Progenitor cell of endocrine pancreas (in vitro differentiated cells): ENCODE data around the gene ZPR1. TPM values are rescaled to one million over a fixed set of nuclear protein-coding genes. Genes with fewer than 3 reads are reported as not detected.

Experiments used
- DNase-seq: peaks from one replicate; pipeline ENCODE4 v3.0.0; 2021; ENCODE audit warnings: low spot score; ENCODE audit not compliant: unreplicated experiment
- H3K27ac Mint-ChIP-seq: 2 replicates; pipeline ENCODE4 v1.8.0; 2021; ENCODE audit warnings: mild to moderate bottlenecking, moderate library complexity, mixed read lengths
- H3K27me3 Mint-ChIP-seq: 2 replicates; pipeline ENCODE4 v1.8.0; 2021; ENCODE audit warnings: mixed read lengths
- H3K36me3 Mint-ChIP-seq: 2 replicates; pipeline ENCODE4 v1.8.0; 2022; ENCODE audit warnings: mixed read lengths; ENCODE audit not compliant: insufficient read depth
- H3K4me1 Mint-ChIP-seq: 2 replicates; pipeline ENCODE4 v1.8.0; 2021; ENCODE audit warnings: low read depth, mixed read lengths
- H3K4me3 Mint-ChIP-seq: 2 replicates; pipeline ENCODE4 v1.8.0; 2021; ENCODE audit warnings: low read depth, mild to moderate bottlenecking, moderate library complexity, mixed read lengths
- H3K9me3 Mint-ChIP-seq: 2 replicates; pipeline ENCODE4 v1.8.0; 2021; ENCODE audit warnings: low read depth, mixed read lengths
- total RNA-seq: library from RNA; stranded (reverse); gene quantifications from 2 replicates; pipeline ENCODE4 v1.2.1, GENCODE V29; 2021
- TF ChIP-seq, protein P1 (sequence below): fragments of 200-600 bp; sonication (generic); IDR thresholded peaks from one replicate; pipeline ENCODE4 v1.5.0; 2021; ENCODE audit warnings: antibody characterized with exemption, mild to moderate bottlenecking; ENCODE audit not compliant: unreplicated experiment

Gene ZPR1
- total RNA-seq, 1 donor from 2014 or later: 48.6 TPM

GRCh38 chr11:116829525-116830183 is 41.8 kb upstream of the ZPR1 start, which contains the start of gene APOC3:
Gene APOC3 (plus strand): TSS chr11:116829907. CDS start chr11:116830583, 676 bp downstream.
- H3K9me3 Mint-ChIP-seq: no peaks in the 10 kb centered on the region
- H3K4me1 Mint-ChIP-seq: peaks cover 23% of the 10 kb centered on the region
- H3K27me3 Mint-ChIP-seq: peaks cover 2% of the 10 kb centered on the region
- no peak within 1 kb of the TSS for H3K27ac Mint-ChIP-seq
- H3K4me3 Mint-ChIP-seq: no peak within 1 kb of the TSS
- no peaks in the 10 kb centered on the region for H3K36me3 Mint-ChIP-seq
- TF ChIP-seq, protein P1, sequence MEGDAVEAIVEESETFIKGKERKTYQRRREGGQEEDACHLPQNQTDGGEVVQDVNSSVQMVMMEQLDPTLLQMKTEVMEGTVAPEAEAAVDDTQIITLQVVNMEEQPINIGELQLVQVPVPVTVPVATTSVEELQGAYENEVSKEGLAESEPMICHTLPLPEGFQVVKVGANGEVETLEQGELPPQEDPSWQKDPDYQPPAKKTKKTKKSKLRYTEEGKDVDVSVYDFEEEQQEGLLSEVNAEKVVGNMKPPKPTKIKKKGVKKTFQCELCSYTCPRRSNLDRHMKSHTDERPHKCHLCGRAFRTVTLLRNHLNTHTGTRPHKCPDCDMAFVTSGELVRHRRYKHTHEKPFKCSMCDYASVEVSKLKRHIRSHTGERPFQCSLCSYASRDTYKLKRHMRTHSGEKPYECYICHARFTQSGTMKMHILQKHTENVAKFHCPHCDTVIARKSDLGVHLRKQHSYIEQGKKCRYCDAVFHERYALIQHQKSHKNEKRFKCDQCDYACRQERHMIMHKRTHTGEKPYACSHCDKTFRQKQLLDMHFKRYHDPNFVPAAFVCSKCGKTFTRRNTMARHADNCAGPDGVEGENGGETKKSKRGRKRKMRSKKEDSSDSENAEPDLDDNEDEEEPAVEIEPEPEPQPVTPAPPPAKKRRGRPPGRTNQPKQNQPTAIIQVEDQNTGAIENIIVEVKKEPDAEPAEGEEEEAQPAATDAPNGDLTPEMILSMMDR: no peak
- no peak for DNase-seq

DNA sequence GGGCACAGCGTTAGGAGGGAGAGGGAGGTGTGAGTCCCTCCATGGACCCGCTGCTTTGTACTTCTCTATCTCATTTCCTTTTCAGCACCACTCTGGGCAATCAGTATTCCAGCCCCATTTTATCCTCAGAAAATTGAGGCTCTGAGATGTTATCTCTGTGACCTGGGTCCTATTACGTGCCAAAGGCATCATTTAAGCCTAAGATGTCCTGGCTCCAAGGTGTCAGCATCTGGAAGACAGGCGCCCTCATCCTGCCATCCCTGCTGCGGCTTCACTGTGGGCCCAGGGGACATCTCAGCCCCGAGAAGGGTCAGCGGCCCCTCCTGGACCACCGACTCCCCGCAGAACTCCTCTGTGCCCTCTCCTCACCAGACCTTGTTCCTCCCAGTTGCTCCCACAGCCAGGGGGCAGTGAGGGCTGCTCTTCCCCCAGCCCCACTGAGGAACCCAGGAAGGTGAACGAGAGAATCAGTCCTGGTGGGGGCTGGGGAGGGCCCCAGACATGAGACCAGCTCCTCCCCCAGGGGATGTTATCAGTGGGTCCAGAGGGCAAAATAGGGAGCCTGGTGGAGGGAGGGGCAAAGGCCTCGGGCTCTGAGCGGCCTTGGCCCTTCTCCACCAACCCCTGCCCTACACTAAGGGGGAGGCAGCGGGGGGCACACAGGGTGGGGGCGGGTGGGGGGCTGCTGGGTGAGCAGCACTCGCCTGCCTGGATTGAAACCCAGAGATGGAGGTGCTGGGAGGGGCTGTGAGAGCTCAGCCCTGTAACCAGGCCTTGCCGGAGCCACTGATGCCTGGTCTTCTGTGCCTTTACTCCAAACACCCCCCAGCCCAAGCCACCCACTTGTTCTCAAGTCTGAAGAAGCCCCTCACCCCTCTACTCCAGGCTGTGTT is 41.1 kb upstream of the ZPR1 start:
- Mint-ChIP-seq H3K9me3 (no peaks in the 10 kb centered on the region), H3K27ac (no peak overlapping the region), H3K4me3 (no peak overlapping the region), H3K36me3 (no peaks in the 10 kb centered on the region), H3K27me3 (peaks cover 2% of the 10 kb centered on the region), H3K4me1 (peaks cover 23% of the 10 kb centered on the region)
- no peak for DNase-seq
- TF ChIP-seq, protein P1: no peak

DNA sequence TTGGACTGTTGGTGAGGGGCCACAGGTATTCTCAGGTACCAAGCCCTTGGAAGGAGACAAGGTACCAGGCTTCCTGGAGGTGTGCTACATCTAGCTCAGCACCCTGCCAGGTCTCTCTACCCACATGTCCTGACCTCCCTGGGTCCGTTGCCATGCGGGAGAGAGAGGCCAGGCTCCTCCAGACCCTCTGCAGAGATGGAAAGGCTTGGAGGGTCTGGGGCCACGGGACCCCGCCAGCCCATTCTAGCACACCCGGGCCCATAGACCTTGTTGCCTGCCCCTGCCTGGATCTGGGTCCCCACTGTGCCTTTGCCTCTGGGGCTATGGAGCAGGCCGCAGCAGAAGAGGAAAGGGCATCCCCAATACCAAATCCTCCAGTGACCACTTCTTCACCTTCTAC is 39.6 kb upstream of the ZPR1 start:
- Mint-ChIP-seq H3K27ac (no peak overlapping the region), H3K27me3 (no peaks in the 10 kb centered on the region), H3K36me3 (no peaks in the 10 kb centered on the region), H3K9me3 (no peaks in the 10 kb centered on the region), H3K4me1 (peaks cover 26% of the 10 kb centered on the region), H3K4me3 (no peak overlapping the region)
- DNase-seq: no peak
- TF ChIP-seq, protein P1: no peak

- Mint-ChIP-seq H3K36me3 (no peaks in the 10 kb centered on the region), H3K4me1 (peaks cover 20% of the 10 kb centered on the region), H3K9me3 (no peaks in the 10 kb centered on the region), H3K4me3 (no peak overlapping the region), H3K27me3 (peaks cover 5% of the 10 kb centered on the region), H3K27ac (peak overlapping the region; percentile 85)
- no peak for DNase-seq
- TF ChIP-seq, protein P1: no peak
Measured at GRCh38 chr11:116826751-116827431, 39.1 kb upstream of the ZPR1 start.
